Upper lobe of right lung (tissue), 1 donor: ENCODE results near the gene ANAPC2. TPM values are rescaled to one million over a fixed set of nuclear protein-coding genes. Genes with fewer than 3 reads are reported as not detected.

ENCODE experiments used
- ATAC-seq: fragments of 200-7000 bp; cut with Tn5 transposase; one replicate; pipeline ENCODE4 v1.9.1; 2020; ENCODE audit warnings: mild to moderate bottlenecking, moderate library complexity
- DNase-seq: peaks from one replicate; pipeline ENCODE4 v3.0.0-alpha.2; 2020
- H3K27ac ChIP-seq: fragments of 200-600 bp; one replicate; pipeline ENCODE4 v1.8.0; 2022
- H3K27me3 ChIP-seq: fragments of 200-600 bp; one replicate; pipeline ENCODE4 v1.8.0; 2022; ENCODE audit warnings: mild to moderate bottlenecking
- H3K36me3 ChIP-seq: fragments of 200-600 bp; one replicate; pipeline ENCODE4 v1.8.0; 2022
- H3K4me1 ChIP-seq: fragments of 200-600 bp; one replicate; pipeline ENCODE4 v1.8.0; 2022
- H3K4me3 ChIP-seq: fragments of 200-600 bp; one replicate; pipeline ENCODE4 v1.8.0; 2022; ENCODE audit warnings: mild to moderate bottlenecking
- H3K9me3 ChIP-seq: fragments of 200-600 bp; one replicate; pipeline ENCODE4 v1.8.0; 2022
- intact Hi-C: fragments of 100-400 bp; cut with DNase I; formaldehyde crosslinking; loops from one replicate; pipeline ENCODE4 v1.11.0; 2022
- total RNA-seq: library from RNA; stranded (reverse); fragmentation: NEBNext Ultra II Directional; extraction: Animal tissue kit (Norgen Biotek cat#: 25700); gene quantifications from one replicate; pipeline ENCODE4 v1.2.1, GENCODE V29; 2021
- TF ChIP-seq, protein P1 (sequence below): fragments of 200-600 bp; IDR thresholded peaks from one replicate; pipeline ENCODE4 v1.8.0; 2022; ENCODE audit warnings: antibody characterized with exemption
- donor health status: DM: no; HTN: yes; CAD: no; lungs with severe emphysema.

ANAPC2 gene
- total RNA-seq, 1 donor from 2014 or later, result 51.4 TPM

DNA sequence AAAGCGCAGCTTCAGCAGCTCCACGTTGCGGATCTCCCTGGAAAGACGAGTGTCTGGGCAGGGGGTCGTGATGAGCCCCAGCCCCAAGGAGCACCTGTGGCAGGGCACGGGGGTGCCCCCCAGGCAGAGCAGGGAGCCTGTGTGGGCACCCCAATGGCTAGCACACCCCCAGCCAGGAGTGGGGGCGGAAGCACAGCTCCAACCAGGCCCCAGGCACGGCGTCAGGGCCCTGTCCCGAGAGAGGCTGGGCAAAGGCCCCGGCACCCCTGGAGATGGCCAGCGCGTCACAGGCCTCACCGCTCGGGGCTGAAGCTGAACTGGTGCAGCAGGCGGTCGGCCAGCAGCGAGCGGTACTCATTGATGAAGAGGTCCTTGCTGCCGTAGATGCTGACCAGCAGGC, 7.9 kb downstream of the ANAPC2 start:
- Histone ChIP-seq H3K9me3 (no peaks in the 10 kb centered on the region), H3K27ac (no peak overlapping the region), H3K4me1 (no peaks in the 10 kb centered on the region), H3K27me3 (no peaks in the 10 kb centered on the region), H3K4me3 (no peak overlapping the region), H3K36me3 (peaks cover 62% of the 10 kb centered on the region)
- DNase-seq (no peak), ATAC-seq (no peak)
- TF ChIP-seq, protein P1, sequence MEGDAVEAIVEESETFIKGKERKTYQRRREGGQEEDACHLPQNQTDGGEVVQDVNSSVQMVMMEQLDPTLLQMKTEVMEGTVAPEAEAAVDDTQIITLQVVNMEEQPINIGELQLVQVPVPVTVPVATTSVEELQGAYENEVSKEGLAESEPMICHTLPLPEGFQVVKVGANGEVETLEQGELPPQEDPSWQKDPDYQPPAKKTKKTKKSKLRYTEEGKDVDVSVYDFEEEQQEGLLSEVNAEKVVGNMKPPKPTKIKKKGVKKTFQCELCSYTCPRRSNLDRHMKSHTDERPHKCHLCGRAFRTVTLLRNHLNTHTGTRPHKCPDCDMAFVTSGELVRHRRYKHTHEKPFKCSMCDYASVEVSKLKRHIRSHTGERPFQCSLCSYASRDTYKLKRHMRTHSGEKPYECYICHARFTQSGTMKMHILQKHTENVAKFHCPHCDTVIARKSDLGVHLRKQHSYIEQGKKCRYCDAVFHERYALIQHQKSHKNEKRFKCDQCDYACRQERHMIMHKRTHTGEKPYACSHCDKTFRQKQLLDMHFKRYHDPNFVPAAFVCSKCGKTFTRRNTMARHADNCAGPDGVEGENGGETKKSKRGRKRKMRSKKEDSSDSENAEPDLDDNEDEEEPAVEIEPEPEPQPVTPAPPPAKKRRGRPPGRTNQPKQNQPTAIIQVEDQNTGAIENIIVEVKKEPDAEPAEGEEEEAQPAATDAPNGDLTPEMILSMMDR, result no peak
- intact Hi-C loops, result no loop called here

DNA sequence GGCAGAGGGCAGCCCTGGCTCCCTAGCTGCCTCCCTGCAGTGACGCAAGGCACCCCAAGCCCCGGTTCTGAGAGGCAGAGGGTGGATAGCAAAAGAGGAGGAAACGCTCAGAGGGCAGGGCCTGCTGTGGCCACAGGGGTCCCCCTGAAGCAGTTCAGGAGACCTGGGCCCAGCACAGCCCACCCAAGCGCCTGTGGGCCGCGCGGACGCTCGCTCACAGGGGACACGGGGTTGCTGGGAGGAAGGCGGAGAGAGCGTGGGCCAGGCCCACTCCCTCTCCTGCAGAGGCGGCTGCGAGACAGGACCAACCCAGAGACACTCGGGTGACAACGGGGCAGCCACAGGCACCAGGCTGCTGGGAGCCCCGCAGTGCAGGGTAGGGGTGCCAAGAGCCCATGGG, 8.6 kb downstream of the ANAPC2 start:
- no peak for DNase-seq
- Histone ChIP-seq H3K27ac (no peak overlapping the region), H3K4me3 (no peak overlapping the region), H3K36me3 (peaks cover 60% of the 10 kb centered on the region), H3K9me3 (no peaks in the 10 kb centered on the region), H3K4me1 (no peaks in the 10 kb centered on the region), H3K27me3 (no peaks in the 10 kb centered on the region)
- intact Hi-C loops, result no loop called here
- TF ChIP-seq, protein P1, result no peak
- no peak for ATAC-seq

- no peak overlapping the region for H3K27ac ChIP-seq
- DNase-seq, result no peak
Observed at GRCh38 chr9:137178939-137179630, 9.3 kb downstream of the ANAPC2 start.

DNA sequence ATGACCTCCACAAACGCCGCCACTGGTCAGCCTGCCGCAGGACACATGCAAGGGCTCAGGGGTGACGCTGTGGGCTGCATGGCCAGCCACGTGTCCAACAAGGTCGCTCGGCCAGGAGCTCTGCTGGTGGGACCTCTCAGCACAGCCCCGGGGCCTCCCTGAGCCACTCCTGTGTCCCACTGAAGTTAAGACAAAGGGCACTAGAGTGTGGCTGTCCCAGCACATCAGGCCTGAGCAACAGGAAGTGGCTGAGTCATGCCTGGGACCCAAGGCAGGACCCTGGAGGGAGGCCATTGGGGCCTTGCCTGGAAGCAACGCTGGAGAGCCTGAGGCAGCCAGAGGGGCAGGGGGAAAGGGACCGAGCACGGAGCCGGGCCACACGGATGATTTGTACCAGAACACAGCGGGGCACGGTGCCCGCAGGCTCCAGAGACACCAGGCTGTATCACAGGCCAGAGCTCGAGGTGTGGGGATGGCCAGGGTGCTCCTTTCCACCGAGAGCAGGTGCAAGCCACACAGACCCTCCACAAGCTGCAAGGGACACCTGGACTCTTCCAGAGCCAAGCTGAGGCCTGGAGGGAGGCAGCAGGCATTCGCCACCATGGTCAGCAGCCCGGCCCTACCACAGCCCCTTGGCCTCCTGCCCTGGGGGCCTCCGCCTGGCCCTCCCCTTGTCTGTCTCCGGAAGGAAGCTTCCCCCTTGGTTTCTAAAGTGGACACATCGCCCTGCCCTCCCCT, 10.0 kb downstream of the ANAPC2 start:
- H3K4me1 ChIP-seq, result no peaks in the 10 kb centered on the region
- H3K27ac ChIP-seq, result no peak overlapping the region
- DNase-seq (no peak), ATAC-seq (no peak)
- H3K9me3 ChIP-seq, result no peaks in the 10 kb centered on the region
- TF ChIP-seq, protein P1, result no peak
- H3K27me3 ChIP-seq, result no peaks in the 10 kb centered on the region
- intact Hi-C loops, result no loop called here
- no peak overlapping the region for H3K4me3 ChIP-seq
- H3K36me3 ChIP-seq, result peaks cover 53% of the 10 kb centered on the region

More at GRCh38 chr9:137178939-137179630, 9.3 kb downstream of the ANAPC2 start:
- Histone ChIP-seq H3K4me1 (no peaks in the 10 kb centered on the region), H3K36me3 (peaks cover 60% of the 10 kb centered on the region), H3K9me3 (no peaks in the 10 kb centered on the region), H3K27me3 (no peaks in the 10 kb centered on the region), H3K4me3 (no peak overlapping the region)
- TF ChIP-seq, protein P1, result no peak
- intact Hi-C loops, result no loop called here
- ATAC-seq, result no peak

DNA sequence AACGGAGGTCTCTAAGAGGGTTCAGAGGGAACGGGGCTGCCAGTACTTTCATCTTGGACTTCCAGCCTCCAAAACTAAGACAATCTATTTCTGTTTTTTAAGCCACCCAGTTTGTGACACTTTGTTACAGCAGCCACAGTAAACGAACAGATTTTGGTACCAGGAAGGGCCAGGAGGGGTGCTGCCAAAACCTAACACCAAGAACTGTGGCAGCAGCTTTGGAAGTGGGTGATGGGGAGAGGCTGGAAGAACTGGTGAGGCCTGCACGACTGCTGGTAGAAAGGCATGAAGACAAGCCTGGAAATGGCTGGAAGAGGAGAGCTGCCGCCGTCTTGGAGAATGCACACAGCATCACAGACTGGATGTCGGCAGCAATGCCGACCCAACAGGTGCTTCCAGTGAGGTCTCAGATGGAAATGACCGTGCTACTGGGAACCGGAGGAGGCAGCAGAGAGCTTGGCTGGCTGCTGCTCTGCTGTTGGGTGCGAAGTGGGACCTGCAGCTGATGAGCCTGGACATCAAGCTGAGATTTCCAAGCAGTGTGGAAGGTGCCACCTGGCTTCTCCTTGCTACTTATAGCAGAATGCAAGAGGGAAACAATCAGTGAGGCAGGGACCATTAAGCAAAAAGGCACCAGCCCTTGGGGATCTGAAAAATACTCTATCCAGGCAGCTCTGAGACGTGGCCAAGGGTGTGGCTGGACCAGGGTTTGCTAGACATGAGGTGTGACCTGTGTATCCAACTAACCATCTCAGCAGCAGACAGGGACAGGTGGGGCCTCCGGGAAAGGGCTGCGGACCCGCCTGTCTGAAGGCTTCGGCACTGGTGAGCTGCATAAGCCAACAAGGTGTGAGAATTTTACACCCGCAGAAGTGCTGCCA, 11.8 kb downstream of the ANAPC2 start:
- TF ChIP-seq, protein P1, result peak; percentile 43
- intact Hi-C loops, result no loop called here
- no peaks in the 10 kb centered on the region for H3K9me3 ChIP-seq
- no peak overlapping the region for H3K4me3 ChIP-seq
- ATAC-seq (peak; percentile 35), DNase-seq (no peak)
- H3K27me3 ChIP-seq, result peaks cover 15% of the 10 kb centered on the region
- H3K4me1 ChIP-seq, result no peaks in the 10 kb centered on the region
- no peak overlapping the region for H3K27ac ChIP-seq
- peaks cover 36% of the 10 kb centered on the region for H3K36me3 ChIP-seq
